GM18498 (cell line): ENCODE results near the gene ARSD.
"Not testable (repeated sequence)": the region's sequence is repeated elsewhere in the genome, so short reads cannot be mapped to it uniquely, and the experiment has no call there.

Experiments
- ATAC-seq: cut with Tn5 transposase; IDR thresholded peaks from one replicate; pipeline ENCODE4 v1.9.1; 2021; ENCODE audit warnings: mild to moderate bottlenecking, moderate library complexity; ENCODE audit not compliant: unreplicated experiment

Gene ARSD, protein sequence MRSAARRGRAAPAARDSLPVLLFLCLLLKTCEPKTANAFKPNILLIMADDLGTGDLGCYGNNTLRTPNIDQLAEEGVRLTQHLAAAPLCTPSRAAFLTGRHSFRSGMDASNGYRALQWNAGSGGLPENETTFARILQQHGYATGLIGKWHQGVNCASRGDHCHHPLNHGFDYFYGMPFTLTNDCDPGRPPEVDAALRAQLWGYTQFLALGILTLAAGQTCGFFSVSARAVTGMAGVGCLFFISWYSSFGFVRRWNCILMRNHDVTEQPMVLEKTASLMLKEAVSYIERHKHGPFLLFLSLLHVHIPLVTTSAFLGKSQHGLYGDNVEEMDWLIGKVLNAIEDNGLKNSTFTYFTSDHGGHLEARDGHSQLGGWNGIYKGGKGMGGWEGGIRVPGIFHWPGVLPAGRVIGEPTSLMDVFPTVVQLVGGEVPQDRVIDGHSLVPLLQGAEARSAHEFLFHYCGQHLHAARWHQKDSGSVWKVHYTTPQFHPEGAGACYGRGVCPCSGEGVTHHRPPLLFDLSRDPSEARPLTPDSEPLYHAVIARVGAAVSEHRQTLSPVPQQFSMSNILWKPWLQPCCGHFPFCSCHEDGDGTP

DNA sequence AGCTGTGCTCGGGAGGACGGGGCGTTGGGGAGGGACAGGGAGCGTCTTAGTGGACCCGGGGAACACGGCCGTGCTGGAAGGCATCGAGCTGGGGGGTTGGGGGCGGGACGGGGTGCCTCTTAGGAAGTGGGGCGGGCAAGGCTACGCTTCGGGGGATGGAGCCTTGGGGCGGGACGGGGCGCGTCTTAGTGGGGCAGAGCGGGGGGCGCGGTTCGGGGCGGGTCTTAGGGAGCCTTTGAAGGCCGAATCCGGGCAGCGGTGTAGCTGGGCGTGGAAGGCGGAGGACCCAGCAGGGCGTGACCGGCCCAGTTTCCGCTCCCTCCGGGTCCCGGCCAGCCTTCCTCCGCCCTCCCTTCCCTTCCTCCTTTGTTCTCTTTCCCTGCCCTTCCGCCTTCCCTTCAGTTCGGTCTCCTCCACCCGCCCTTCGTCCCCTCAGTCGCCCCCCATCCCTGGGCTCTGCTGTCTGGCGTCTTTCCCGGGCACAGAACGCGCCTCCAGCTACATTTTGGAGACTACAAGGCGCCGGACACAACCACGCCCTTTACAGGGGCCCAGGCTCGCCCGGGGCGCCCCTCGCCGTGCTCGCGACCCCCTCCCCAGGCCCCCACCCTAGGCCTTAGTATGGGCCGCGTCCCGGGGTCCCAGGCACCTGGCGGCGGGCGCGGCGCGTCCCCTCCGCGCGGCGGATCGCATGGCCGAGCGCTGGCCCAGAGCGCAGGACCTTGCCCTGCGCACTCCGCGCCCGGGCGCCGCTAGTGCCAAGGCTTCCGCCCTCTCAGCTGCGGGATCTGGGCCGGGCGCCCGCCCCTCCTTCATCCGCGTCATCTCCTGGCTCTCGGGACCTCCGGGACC, at the start of gene ARSD:
ARSD (minus strand) TSS at position 757 of the 852 bp plus-strand sequence; CDS start at position 693, 64 bp downstream.
- ATAC-seq: peak; percentile 97

DNA sequence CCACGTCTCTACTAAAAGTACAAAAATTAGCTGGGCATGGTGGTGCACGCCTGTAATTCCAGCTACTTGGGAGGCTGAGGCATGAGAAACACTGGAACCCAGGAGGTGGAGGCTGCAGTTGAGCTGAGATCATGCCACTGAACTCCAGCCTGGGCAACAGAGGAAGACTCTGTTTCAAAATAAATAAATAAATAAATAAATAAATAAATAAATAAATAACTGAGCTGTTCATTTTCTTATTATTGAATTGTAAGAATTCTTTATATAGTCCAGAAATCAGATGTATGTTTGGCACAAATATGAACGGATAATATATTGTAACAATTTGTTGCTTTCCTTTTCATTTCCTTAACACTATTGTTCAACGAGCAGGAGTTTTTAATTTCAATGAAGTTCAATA, 49.5 kb upstream of the ARSD start:
- not testable (repeated sequence) for ATAC-seq

DNA sequence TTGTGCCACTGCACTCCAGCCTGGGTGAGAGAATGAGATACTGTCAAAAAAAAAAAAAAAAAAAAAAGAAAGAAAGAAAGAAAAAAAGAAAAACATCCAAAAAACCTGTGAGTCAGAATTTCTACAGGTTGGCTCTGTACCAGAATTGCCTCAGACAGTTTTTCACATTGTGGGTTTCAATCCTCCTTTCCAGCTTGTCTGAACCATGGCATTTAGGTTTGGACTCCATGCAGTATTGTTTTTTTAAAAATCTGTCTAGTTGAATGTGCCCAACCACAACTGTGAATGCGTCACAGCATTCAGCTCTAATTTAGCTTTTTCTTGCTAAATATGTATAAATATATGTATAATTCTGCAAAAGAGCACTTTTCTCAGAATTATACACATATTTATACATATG, 45.8 kb upstream of the ARSD start:
- ATAC-seq: no peak

DNA sequence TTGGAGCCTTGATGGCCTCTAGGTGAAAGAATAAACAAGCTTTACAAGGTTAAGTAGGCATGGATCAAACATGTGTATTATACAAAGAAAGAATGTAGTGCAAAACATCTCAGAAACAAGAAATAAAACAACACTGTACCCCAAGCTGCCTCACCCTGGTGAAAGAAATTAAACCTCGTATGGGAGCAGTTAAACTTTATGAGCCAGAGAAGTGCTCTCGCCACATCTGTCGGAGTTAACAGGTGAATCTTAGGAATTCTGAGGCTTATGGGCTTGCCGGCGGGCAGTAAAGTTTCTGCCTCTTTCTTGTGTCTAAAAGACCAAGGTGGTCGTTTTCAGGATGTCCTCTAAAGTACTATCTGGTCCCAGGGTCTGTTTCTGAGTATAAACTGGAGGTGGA, 43.3 kb upstream of the ARSD start:
- ATAC-seq: no peak

DNA sequence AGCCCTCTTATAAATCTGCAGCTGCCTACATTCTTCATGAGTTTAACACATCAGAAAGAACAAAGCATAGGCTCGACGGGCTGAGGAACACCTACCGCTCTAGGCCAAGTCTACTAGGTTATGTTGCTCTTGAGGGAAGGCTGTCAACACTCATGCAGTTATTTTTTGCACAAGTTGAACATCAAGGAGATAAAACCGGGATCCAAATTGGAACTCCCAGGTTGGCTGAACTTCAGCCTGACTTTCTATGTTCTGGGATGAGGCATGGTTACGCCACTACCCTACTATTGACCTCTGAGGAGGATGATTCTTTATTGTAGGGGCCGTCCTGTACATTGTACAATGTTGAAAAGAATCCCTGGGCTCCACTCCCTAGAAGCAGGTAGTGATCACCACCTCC, 39.9 kb upstream of the ARSD start:
- no peak for ATAC-seq

DNA sequence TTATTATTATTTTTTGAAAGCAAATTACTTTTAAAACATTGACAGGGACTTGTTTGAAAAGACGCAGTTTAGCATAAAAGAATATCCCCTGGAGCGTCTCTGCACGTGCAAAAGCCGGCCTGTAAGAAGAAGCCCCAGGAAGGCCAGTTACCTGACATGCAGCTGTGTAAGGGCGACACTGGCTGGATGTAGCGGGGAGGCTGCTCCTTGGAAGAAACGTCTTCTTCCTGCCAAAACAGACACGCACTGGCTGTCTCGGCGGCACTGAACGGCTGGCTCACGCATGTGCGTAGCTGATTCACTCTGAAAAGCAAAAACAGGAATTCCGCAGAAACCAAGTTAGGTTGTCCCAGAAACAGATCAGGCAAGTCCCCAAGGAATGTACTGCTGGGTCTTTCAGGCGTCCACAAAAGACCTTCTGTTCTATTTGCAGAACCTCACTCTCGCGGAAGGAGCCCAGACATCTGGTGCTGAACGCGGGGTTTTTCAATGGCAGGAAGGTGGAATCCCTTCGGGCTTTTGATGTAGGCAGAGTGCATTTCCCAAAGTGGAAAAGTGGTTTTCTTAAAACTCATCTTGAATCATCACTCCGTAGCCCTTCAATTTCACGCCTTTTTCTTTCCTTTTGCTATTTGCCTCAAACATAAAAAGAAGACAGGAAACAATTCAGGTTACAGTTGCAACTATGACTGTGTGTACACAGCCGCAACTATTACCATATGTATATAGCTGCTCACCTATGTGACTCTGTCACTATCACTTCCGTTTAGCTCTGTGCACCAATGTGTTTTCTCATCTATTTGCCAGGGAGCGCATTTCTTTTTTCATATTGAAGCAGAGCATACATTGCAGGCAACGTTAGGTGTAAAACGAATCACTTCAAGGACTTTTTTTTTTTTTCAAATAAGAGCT, 39.1 kb upstream of the ARSD start:
- no peak for ATAC-seq

DNA sequence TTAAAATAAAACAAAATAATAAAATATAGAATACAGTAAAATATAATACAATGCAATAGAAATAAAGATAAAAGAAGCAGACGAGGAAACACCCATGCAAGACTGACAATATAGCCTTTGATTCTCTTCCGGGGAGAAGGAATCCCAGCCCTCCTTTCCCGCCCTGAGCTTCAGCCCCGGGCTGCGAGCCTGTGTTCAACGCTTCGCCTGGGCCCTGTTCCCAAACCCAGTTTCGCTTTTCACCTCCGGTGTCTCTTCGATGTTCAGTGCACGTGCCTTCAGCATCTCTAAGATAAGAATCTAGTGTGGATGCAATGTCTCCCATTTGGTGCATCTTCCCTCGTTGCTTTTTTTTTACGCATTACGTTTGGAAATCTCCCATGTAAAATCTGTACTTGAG, 38.4 kb upstream of the ARSD start:
- ATAC-seq: no peak

DNA sequence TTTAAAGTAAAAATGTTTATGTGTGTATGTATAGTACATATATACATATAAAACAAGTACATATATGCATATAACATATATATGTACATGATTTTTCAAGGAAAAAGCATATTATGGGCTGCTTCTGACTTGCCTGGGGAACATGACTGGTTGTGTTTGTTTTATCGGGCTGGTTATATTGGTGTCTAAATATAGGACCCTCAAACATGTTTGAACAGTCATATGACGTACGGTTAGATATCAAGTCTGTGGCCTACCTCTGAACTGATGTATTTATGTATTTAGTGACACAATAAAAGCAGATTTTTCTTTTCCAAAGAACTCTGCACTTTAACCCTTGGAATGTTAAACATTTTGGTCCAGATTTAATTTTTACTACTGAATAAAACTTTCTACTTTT, 37.9 kb upstream of the ARSD start:
- no peak for ATAC-seq

DNA sequence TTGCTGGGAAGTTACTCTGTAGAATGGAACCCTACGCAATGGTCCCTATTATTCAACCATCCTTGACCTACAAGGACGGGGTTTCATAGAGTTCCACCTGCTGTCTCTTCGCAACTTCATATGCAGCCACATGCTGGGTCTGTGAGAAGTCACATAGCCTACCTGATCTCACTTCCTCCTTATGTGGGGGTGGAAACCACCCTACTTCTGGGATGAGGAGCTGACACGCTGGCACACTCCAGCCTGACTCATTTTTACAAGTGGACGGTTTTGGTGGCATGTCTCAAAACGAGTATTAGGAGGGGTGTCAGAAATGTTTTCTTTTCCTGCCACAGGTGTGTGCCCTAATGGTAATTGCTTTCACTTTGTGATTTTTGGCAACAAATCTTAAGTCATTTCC, 36.8 kb upstream of the ARSD start:
- peak; percentile 64 for ATAC-seq

DNA sequence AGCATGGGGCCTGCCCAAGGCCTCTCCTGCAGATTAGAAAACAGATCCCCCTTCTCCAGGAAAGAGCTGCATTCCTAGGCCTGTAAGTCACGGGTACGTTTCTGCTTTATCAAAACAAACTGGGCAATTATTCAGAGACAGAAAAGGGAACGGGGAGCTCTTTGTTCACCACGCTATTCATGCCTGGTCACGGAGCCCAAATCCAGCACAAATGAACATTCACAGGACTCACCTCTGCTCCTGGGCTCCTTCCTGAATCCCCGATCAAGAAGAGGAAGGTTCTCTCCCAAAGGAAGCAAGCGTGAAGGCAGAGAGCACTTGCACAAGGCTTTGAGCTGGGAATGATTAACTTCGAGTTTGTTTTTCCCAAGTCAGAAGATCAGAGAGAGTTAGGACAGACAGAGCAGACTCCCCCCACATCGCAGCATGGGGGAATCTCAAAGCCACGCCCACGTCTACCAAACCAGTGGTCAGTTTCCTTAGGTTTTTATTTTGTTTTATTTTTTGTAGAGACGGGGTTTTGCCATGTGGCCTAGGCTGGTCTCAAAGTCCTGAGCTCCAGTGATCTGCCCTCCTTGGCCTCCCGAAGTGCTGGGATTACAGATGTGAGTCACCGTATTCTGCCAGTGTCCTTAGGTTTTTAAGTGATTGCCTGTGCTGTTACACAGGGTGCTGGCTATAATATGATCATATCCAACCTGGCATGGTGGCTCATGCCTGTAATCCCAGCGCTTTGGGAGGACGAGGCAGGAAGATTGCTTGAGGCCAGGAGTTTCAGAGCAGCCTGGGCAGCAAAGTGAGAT, 35.1 kb upstream of the ARSD start:
- ATAC-seq: not testable (repeated sequence)

DNA sequence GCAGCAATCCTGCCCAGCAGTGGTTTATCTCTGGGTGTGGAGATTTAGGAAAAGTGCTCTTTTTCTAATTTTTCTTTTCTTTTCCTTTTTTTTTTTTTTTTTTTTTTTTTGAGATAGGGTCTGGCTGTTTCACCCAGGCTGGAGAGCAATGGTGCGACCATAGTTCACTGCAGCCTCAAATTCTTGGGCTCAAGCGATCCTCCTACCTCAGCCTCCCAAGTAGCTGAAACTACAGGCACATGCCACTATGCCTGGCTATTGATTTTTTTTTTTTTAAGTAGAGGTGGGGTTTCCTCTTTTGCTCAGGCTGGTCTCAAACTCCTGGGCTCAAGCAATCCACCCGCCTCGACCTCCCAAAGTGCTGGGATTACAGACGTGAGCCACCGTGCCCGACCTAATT, 34.3 kb upstream of the ARSD start:
- not testable (repeated sequence) for ATAC-seq

DNA sequence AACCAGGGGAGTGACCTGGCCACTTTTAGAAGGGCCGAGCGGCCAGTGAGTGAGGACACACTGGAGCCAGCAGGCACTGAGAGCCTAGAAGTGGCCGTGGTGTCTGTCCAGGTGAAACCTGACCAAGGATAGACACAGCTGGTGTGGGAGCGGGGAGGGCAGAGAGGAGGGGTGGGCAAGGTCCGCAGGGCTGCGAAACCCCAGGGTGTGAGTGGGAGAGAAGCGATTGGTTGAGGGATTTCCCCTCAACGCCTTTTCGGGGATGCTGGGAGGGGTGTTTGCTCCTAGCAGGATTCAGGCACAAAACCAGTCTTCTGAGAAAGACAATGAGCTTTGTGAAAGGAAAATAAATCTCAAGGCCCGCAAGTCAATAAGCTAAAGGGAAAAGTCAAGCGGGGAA, 33.2 kb upstream of the ARSD start:
- no peak for ATAC-seq

DNA sequence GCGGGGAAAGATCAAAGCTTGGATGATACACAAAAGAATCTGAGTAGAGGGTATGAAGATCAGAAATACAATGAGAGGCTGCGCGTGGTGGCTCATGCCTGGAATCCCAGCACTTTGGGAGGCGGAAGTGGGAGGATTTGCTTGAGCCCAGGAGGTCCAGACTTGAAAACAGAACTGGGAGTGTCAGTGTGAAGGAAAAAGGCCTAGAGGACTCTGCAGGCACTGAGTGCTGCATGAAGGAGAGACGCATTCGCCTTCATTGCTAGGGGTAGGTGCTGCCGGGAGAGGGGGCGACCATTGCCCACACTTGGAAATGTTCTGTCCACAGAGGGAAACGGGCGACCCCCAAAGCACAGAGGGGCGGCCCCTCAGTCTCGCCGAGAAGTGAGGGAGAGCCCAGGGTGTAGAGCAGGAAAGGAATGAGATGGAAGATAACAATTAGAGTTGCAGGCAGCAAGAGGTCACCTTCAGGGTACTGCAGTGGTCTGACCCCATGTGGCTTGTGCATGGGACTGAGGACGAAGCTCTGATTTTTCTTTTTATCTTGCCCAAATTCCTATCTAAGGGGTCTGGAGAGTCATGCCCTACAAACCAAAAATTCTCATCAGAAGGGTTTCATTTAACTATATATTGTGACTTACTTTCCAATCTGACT, 31.8 kb upstream of the ARSD start:
- no peak for ATAC-seq

DNA sequence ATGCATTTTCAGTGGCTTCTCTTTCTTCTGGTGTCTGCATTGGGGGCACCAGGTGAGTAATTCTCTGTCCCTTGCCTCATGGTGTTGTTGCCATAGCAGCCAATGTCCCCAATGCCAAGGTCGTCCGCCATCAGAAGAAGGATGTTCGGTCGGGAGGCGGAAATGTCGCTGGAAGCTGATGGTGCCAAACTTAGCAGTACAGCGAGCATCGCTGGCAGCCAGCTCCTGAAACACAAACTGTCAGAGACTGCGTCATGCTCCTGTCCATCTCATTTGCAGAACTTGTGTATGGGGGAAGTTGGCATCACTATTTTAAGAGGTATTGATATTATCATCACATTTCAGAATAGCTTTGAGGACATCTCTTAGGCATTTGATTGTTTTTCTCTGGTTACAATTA, 29.1 kb upstream of the ARSD start:
- no peak for ATAC-seq

DNA sequence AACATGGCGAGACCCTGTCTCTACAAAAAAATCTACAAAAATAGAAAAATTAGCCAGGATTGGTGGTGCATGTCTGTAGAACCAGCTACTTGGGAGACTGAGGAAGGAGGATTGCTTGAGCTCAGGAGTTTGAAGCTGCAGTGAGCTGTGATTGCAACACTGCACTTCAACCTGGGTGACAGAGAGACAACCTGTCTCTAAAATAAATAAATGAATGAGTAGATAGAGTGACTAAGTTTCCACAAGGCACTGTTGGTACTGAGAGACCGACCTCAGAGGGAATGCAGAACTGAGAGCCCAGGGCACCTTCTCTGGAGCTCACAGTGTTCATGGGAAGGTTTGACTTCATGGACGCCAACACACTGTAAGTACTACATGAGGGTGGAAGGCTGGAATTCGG, 26.7 kb upstream of the ARSD start:
- no peak for ATAC-seq

DNA sequence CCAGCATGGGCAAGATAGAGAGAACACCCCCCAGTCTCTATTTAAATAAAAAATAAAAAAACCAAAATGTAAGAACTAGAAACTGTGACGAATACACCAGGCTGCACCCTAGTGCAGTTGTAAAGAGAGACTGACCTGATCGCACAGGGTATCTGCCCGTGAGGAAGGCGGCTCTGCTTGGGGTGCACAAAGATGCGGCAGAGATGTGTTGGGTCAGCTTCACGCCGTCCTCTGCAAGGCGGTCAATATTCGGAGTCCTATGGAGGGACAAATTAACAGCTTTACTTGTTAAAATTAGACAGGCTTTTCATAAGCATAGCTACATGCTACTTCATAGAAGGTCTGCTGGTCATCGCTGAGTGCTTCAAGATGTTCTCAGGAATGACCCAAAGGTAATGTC, 26.1 kb upstream of the ARSD start:
- ATAC-seq: no peak

DNA sequence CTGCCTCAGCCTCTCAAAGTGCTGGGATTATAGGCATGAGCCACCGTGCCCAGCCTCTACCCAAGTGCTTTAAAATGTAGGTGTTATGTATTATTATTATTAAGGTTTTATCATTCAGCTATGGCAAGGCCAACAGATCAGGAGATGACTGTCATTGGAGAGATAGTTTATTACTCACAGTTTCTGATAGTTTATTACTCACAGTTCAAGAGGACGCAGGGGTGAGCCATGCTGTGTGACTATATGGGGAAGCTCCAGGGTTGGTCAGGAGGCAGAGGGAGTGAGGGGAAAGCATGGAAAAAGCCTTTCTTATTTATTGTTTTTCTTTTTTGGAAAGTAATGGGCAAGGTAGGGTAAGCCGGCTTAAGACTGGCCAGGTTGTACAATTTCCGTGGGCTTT, 25.4 kb upstream of the ARSD start:
- no peak for ATAC-seq

DNA sequence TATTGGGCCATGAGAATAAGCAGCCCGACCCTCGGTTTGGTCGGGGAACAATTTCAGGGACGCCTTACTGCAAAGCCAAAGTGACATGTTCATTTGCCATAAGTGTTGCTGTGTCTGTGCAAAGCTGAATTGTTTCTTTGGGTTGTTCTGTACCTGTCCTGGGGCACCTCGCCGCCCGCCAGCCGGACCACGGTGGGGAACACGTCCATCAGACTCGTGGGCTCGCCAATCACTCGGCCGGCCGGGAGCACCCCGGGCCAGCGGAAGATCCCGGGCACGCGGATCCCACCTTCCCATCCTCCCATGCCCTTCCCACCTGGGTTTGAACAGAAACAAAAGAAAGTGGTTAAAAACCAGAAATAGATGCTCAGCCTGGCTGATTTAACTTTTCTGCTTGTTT, 8.8 kb upstream of the ARSD start:
- ATAC-seq: not testable (repeated sequence)
